GM19238 (cell line): ENCODE data around the gene PRKCE.

ENCODE experiments used
- DNase-seq: peaks from one replicate; pipeline ENCODE4 v3.0.0; 2011; ENCODE audit warnings: low spot score; ENCODE audit not compliant: insufficient read length

PRKCE gene

GRCh38 chr2:45804987-45805755, 153.7 kb downstream of the PRKCE start:
- no peak for DNase-seq

GRCh38 chr2:45806563-45807358, 155.3 kb downstream of the PRKCE start:
- DNase-seq = peak; percentile 13

- no peak for DNase-seq
These were observed 156.9 kb downstream of the PRKCE start for GRCh38 chr2:45808294-45808800.

GRCh38 chr2:45809205-45809604, 157.7 kb downstream of the PRKCE start:
- DNase-seq = no peak

GRCh38 chr2:45812011-45812500, 160.6 kb downstream of the PRKCE start:
- no peak for DNase-seq

- no peak for DNase-seq
These were observed 161.8 kb downstream of the PRKCE start for GRCh38 chr2:45813003-45813941.

GRCh38 chr2:45814488-45814887, 163.0 kb downstream of the PRKCE start:
- DNase-seq = no peak

GRCh38 chr2:45814951-45815621, 163.6 kb downstream of the PRKCE start:
- no peak for DNase-seq

- no peak for DNase-seq
These were observed 164.8 kb downstream of the PRKCE start for GRCh38 chr2:45816272-45816671.

- no peak for DNase-seq
These were observed 167.1 kb downstream of the PRKCE start for GRCh38 chr2:45818591-45818990.

GRCh38 chr2:45820048-45820447, 168.6 kb downstream of the PRKCE start:
- DNase-seq = no peak

- no peak for DNase-seq
These were observed 170.2 kb downstream of the PRKCE start for GRCh38 chr2:45821558-45822271.

- no peak for DNase-seq
These were observed 170.8 kb downstream of the PRKCE start for GRCh38 chr2:45822272-45822630.

- DNase-seq = no peak
These were observed 172.3 kb downstream of the PRKCE start for GRCh38 chr2:45823723-45824206.

- DNase-seq = no peak
These were observed 173.7 kb downstream of the PRKCE start for GRCh38 chr2:45825001-45825651.

- no peak for DNase-seq
These were observed 175.0 kb downstream of the PRKCE start for GRCh38 chr2:45826460-45826859.

GRCh38 chr2:45826884-45827635, 175.6 kb downstream of the PRKCE start:
- DNase-seq = no peak

GRCh38 chr2:45830322-45830721, 178.8 kb downstream of the PRKCE start:
- DNase-seq = no peak
